GM12874 (cell line): ENCODE measurements around the gene CATSPER3.

Source experiments
- TF ChIP-seq, protein P1 (sequence below): IDR thresholded peaks from 2 replicates; pipeline ENCODE4 v1.5.1; 2011; ENCODE audit warnings: low read depth, mild to moderate bottlenecking, control low read depth, low read length, moderate library complexity; ENCODE audit not compliant: insufficient read depth

Gene CATSPER3

DNA sequence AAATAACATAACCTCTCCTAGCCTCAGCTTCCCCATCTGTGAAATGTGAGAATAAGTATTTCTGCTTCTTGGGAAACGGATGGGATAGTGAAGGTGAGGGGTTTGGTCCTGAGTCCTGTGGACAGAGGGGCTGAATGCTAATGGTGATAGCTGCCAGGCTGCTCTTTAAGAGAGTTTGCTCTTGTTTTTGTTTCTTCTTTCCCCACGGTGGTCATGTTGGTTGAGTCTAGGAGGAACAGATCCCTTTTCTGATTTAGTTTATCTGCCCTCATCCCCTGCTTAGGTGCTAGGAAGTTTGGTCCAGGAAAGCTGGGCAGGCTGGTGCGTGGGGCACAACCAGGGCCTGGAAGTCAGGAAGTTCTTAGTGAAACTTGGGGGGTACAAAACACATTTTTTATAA, 74.0 kb downstream of the CATSPER3 start:
- TF ChIP-seq, protein P1, sequence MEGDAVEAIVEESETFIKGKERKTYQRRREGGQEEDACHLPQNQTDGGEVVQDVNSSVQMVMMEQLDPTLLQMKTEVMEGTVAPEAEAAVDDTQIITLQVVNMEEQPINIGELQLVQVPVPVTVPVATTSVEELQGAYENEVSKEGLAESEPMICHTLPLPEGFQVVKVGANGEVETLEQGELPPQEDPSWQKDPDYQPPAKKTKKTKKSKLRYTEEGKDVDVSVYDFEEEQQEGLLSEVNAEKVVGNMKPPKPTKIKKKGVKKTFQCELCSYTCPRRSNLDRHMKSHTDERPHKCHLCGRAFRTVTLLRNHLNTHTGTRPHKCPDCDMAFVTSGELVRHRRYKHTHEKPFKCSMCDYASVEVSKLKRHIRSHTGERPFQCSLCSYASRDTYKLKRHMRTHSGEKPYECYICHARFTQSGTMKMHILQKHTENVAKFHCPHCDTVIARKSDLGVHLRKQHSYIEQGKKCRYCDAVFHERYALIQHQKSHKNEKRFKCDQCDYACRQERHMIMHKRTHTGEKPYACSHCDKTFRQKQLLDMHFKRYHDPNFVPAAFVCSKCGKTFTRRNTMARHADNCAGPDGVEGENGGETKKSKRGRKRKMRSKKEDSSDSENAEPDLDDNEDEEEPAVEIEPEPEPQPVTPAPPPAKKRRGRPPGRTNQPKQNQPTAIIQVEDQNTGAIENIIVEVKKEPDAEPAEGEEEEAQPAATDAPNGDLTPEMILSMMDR: no peak

DNA sequence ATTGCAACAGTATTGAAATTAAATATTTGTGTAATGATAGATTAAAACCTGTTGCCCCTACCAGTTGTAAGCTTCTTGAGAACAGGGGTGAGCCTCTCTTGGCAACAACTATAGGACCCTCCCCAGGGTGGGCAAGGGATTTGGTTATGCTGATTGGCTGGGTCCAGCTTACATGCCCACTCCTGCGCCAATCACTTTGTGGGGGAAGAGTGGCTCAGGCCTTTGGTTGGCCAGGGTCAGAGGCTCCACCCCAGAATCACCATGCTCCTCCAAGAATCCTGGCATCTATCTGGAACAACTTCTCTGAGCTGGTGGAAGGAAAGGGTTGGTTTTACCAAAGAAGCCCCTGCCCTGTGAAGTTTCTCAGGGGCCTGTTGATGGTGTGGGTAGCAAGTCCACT, 74.9 kb downstream of the CATSPER3 start:
- TF ChIP-seq, protein P1: no peak

- TF ChIP-seq, protein P1: no peak
Measured at GRCh38 chr5:135045488-135045887, 77.8 kb downstream of the CATSPER3 start.

GRCh38 chr5:135046661-135047346, 79.1 kb downstream of the CATSPER3 start:
- TF ChIP-seq, protein P1: no peak

DNA sequence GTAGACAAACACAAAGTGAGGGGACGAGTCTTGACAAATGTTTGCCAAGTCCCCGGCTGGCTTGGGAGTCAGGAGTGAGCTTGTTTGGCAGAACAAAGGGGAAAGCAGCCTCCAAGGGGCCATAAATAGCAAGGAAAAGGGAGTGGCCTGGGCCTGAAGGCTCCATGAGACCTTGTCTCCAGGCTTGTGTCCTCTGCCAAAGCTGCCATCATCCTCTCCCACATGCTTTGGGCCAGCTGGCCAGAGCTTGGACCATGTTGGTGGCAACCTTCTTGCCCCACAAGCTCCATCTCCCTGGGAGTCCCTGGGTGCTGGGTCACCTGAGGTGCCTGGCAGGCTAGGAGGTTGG, 79.6 kb downstream of the CATSPER3 start:
- TF ChIP-seq, protein P1: no peak

DNA sequence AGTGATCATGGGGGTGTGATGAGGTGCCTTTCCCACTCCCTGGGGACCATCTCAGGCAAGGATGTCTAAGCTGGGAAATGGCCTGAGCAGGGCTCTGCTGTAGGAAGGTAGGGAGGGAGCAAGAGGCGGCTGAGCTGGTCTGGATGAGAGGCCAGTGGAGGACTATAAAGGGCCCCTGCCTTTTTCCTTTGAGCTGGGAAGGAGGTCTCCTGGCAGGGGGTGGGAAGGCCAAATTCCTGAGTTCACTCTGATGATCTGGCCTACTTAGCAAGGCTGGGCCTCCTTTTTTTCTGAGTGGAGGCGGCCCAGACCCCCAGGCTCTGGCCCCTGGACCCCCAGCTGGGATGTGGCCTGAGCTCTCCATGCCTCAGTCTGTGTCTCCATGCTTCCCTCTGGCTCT, 80.6 kb downstream of the CATSPER3 start:
- TF ChIP-seq, protein P1: no peak

GRCh38 chr5:135048930-135049329, 81.2 kb downstream of the CATSPER3 start:
- TF ChIP-seq, protein P1: no peak
